ENCODE data around the gene SFSWAP.

The SFSWAP gene

GRCh38 chr12:131759176-131759575, 48.3 kb downstream of the SFSWAP start:
- Histone ChIP-seq H3K4me3 (no peak overlapping the region), H3K9me3 (no peaks in the 10 kb centered on the region), H3K4me1 (no peaks in the 10 kb centered on the region), H3K27ac (no peak overlapping the region), H3K36me3 (peaks cover 71 to 95% (median 84%) of the 10 kb centered on the region in 3 donors), H3K27me3 (no peaks in the 10 kb centered on the region)
- no peak for DNase-seq
- intact Hi-C loops (cut with DNase I; ENCODE audit: low total_unique reads): no loop called here
- TF ChIP-seq CTCF (IDR thresholded peaks at IDR 0.05): no peak

GRCh38 chr12:131761638-131762037, 50.7 kb downstream of the SFSWAP start:
- Histone ChIP-seq H3K36me3 (peaks cover 73 to 95% (median 85%) of the 10 kb centered on the region in 3 donors), H3K27me3 (no peaks in the 10 kb centered on the region), H3K4me3 (no peak overlapping the region), H3K9me3 (no peaks in the 10 kb centered on the region), H3K4me1 (no peaks in the 10 kb centered on the region), H3K27ac (no peak overlapping the region)
- TF ChIP-seq CTCF (IDR thresholded peaks at IDR 0.05): no peak
- no peak for DNase-seq
- intact Hi-C loops (cut with DNase I; ENCODE audit: low total_unique reads): no loop called here

- Histone ChIP-seq H3K4me1 (no peaks in the 10 kb centered on the region), H3K9me3 (no peaks in the 10 kb centered on the region), H3K36me3 (peaks cover 73 to 95% (median 83%) of the 10 kb centered on the region in 3 donors), H3K4me3 (no peak overlapping the region), H3K27me3 (no peaks in the 10 kb centered on the region), H3K27ac (no peak overlapping the region)
- no peak for TF ChIP-seq CTCF (IDR thresholded peaks at IDR 0.05)
- intact Hi-C loops (cut with DNase I; ENCODE audit: low total_unique reads): no loop called here
- DNase-seq: no peak
Observed at GRCh38 chr12:131764738-131765137, 53.8 kb downstream of the SFSWAP start.

- DNase-seq: no peak
- Histone ChIP-seq H3K4me3 (no peak overlapping the region), H3K36me3 (peaks cover 75 to 98% (median 87%) of the 10 kb centered on the region in 3 donors), H3K27ac (no peak overlapping the region), H3K9me3 (no peaks in the 10 kb centered on the region), H3K4me1 (no peaks in the 10 kb centered on the region), H3K27me3 (no peaks in the 10 kb centered on the region)
- no peak for TF ChIP-seq CTCF (IDR thresholded peaks at IDR 0.05)
- intact Hi-C loops (cut with DNase I; ENCODE audit: low total_unique reads): no loop called here
Observed at GRCh38 chr12:131765961-131766360, 55.1 kb downstream of the SFSWAP start.

GRCh38 chr12:131766382-131767107, 55.7 kb downstream of the SFSWAP start:
- Histone ChIP-seq H3K27me3 (no peaks in the 10 kb centered on the region), H3K27ac (no peak overlapping the region), H3K4me1 (no peaks in the 10 kb centered on the region), H3K36me3 (peaks cover 73 to 98% (median 88%) of the 10 kb centered on the region in 3 donors), H3K4me3 (no peak overlapping the region), H3K9me3 (no peaks in the 10 kb centered on the region)
- DNase-seq: no peak
- intact Hi-C loops (cut with DNase I; ENCODE audit: low total_unique reads): no loop called here
- no peak for TF ChIP-seq CTCF (IDR thresholded peaks at IDR 0.05)
